Duodenal mucosa (tissue), 2 donors: ENCODE data around the gene PDCD1LG2.
A peak's percentile ranks its signal among the peaks of the same experiment; 100 is the strongest.
"Not testable (repeated sequence)": the region's sequence is repeated elsewhere in the genome, so short reads cannot be mapped to it uniquely, and the experiment has no call there.

Source experiments
- H3K27ac ChIP-seq: one replicate; pipeline ENCODE4 v1.7.0; 2013; ENCODE audit warnings: low read depth, low read length
- H3K27me3 ChIP-seq, 2 donors: one replicate each; pipeline ENCODE4 v1.7.0; 2013; ENCODE audit warnings: low read length in 2 of 2, control low read depth in 1 of 2; ENCODE audit not compliant: insufficient read depth in 2 of 2, control insufficient read depth in 1 of 2
- H3K36me3 ChIP-seq, 2 donors: one replicate each; pipeline ENCODE4 v1.7.0; 2013; ENCODE audit warnings: low read length in 2 of 2, control low read depth in 1 of 2; ENCODE audit not compliant: insufficient read depth in 2 of 2, control insufficient read depth in 1 of 2
- H3K4me1 ChIP-seq, 2 donors: one replicate each; pipeline ENCODE4 v1.7.0; 2013; ENCODE audit warnings: low read length in 2 of 2, control low read depth in 1 of 2; ENCODE audit not compliant: insufficient read depth in 2 of 2, control insufficient read depth in 1 of 2
- H3K4me3 ChIP-seq, 2 donors: one replicate each; pipeline ENCODE4 v1.7.0; 2013; ENCODE audit warnings: low read length in 2 of 2, low read depth in 1 of 2
- H3K9ac ChIP-seq, 2 donors: one replicate each; pipeline ENCODE4 v1.7.0; 2013; ENCODE audit warnings: low read length in 2 of 2, low read depth in 1 of 2
- H3K9me3 ChIP-seq, 2 donors: one replicate each; pipeline ENCODE4 v1.7.0; 2013; ENCODE audit warnings: low read length in 2 of 2, control low read depth in 1 of 2; ENCODE audit not compliant: control insufficient read depth in 1 of 2

Gene PDCD1LG2

GRCh38 chr9:5493679-5494511 is 16.4 kb upstream of the PDCD1LG2 start:
- peak overlapping the region; percentile 51 for H3K27ac ChIP-seq

DNA sequence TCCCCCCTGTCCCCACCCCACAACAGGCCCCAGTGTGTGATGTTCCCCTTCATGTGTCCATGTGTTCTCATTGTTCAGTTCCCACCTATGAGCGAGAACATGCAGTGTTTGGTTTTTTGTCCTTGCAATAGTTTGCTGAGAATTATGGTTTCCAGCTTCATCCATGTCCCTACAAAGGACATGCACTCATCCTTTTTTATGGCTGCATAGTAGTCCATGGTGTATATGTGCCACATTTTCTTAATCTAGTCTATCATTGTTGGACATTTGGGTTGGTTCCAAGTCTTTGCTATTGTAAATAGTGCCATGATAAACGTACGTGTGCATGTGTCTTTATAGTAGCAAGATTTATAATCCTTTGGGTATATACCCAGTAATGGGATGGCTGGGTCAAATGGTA is 15.6 kb upstream of the PDCD1LG2 start:
- H3K4me1 ChIP-seq, H3K27ac ChIP-seq, H3K9me3 ChIP-seq: not testable (repeated sequence)

More at GRCh38 chr9:5493679-5494511, 16.4 kb upstream of the PDCD1LG2 start:
- H3K9me3 ChIP-seq, result no peaks in the 10 kb centered on the region
- no peak overlapping the region for H3K9ac ChIP-seq
- H3K4me3 ChIP-seq, result no peak overlapping the region
- no peaks in the 10 kb centered on the region for H3K27me3 ChIP-seq
- H3K36me3 ChIP-seq, result no peaks in the 10 kb centered on the region
- H3K4me1 ChIP-seq, result no peaks in the 10 kb centered on the region

GRCh38 chr9:5499157-5499556 is 11.2 kb upstream of the PDCD1LG2 start:
- Histone ChIP-seq H3K27ac (no peak overlapping the region), H3K27me3 (no peaks in the 10 kb centered on the region), H3K9ac (no peak overlapping the region), H3K36me3 (no peaks in the 10 kb centered on the region), H3K4me3 (no peak overlapping the region), H3K9me3 (no peaks in the 10 kb centered on the region), H3K4me1 (no peaks in the 10 kb centered on the region)

More for the DNA sequence above, 15.6 kb upstream of the PDCD1LG2 start:
- not testable (repeated sequence) for H3K9ac ChIP-seq, H3K36me3 ChIP-seq, H3K27me3 ChIP-seq, H3K4me3 ChIP-seq

DNA sequence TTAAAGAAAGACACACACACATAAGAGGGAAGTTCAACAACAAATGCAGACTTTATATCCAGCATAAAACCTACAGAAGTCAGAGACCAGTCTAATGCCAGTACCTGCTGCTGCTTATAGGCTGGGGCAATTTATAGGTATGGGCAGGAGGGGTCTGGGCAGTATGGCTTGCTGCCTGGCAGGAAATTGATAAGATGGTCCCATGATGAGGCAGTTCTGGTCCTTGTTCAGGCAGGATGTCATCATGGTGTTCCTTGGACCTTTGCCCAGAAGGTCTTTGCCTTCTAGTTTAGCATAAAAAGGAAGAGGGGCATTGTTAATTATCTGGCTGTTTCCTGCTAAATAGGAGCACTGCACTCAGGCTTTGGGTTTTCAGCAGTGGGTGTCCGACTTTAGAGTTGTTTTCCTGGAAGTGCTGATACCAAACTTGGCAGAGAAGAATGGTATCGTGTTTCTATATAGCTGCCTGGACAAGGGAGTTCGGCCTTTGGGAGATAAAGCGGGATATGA is 10.4 kb upstream of the PDCD1LG2 start:
- H3K9me3 ChIP-seq, result no peaks in the 10 kb centered on the region
- H3K36me3 ChIP-seq, result no peaks in the 10 kb centered on the region
- H3K27me3 ChIP-seq, result no peaks in the 10 kb centered on the region
- no peak overlapping the region for H3K27ac ChIP-seq
- H3K9ac ChIP-seq, result no peak overlapping the region
- H3K4me1 ChIP-seq, result no peaks in the 10 kb centered on the region
- H3K4me3 ChIP-seq, result no peak overlapping the region

DNA sequence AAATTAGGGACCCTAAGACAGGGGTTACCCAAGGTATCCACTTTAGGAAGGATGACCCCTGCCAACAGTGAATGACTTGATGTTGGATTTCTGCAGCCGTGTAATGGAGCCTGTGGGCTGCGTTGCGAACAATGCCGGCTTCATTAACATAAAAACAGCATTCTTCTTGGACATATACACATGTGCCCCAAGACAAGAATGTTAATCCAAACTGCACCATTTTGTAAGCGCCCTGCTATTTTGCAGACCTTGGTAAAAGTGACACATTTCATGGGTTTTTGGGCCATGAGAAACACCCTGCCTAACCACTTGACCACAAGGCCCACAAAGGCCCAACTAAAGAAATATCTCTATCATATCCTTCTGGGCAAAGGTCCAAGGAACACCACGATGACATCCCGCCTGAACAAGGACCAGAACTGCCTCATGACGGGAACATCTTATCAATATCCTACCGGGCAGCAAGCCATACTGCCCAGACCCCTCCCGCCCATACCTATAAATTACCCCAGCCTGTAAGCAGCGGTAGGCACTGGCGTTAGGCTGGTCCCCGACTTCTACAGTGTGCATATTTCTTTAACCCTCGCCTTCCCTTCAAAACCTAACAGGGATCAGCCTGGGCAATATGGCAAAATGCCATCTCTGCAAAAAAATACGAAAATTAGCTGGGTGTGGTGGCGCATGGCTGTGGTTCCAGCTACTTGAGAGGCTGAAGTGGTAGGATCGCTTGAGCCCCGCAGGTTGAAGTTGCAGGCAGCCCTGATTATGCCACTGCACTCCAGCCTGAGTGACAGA is 9.7 kb upstream of the PDCD1LG2 start:
- H3K36me3 ChIP-seq, result no peaks in the 10 kb centered on the region
- no peaks in the 10 kb centered on the region for H3K27me3 ChIP-seq
- no peaks in the 10 kb centered on the region for H3K9me3 ChIP-seq
- H3K4me1 ChIP-seq, result no peaks in the 10 kb centered on the region
- no peak overlapping the region for H3K4me3 ChIP-seq
- no peak overlapping the region for H3K27ac ChIP-seq
- no peak overlapping the region for H3K9ac ChIP-seq

- Histone ChIP-seq H3K4me3 (no peak overlapping the region), H3K27me3 (no peaks in the 10 kb centered on the region), H3K4me1 (no peaks in the 10 kb centered on the region), H3K9me3 (no peaks in the 10 kb centered on the region), H3K27ac (no peak overlapping the region), H3K9ac (no peak overlapping the region), H3K36me3 (no peaks in the 10 kb centered on the region)
Measured at GRCh38 chr9:5502553-5502952, 7.8 kb upstream of the PDCD1LG2 start.

DNA sequence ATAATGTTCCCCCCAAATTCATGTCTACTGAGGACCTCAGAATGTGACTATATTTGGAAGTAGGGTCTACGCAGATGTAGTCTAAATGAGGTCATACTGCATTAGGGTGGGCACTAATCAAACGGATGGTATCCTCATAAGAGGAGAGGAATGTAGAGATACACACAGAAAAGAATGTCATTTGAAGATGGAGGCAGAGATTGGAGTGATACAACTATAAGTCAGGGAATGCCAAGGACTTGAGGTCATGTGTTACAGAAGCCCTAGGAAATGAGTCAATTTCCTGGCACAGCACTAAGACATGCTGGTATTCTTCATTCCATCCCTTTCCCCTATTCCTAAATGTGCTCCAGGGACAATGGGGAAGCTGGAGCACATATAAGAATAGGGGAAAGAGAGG is 758 bp upstream of the PDCD1LG2 start:
- Histone ChIP-seq H3K36me3 (no peaks in the 10 kb centered on the region), H3K9me3 (no peaks in the 10 kb centered on the region), H3K27me3 (no peaks in the 10 kb centered on the region), H3K9ac (no peak overlapping the region), H3K4me1 (peaks cover 0 to 3% of the 10 kb centered on the region in 2 donors), H3K27ac (no peak overlapping the region), H3K4me3 (no peak overlapping the region)

GRCh38 chr9:5510989-5511388 is 658 bp downstream of the PDCD1LG2 start:
- peak overlapping the region; percentile 16 to 52 for H3K9ac ChIP-seq
- no peak overlapping the region for H3K27ac ChIP-seq
- peaks cover 0 to 3% of the 10 kb centered on the region in 2 donors for H3K4me1 ChIP-seq
- H3K9me3 ChIP-seq, result no peaks in the 10 kb centered on the region
- H3K36me3 ChIP-seq, result no peaks in the 10 kb centered on the region
- H3K27me3 ChIP-seq, result no peaks in the 10 kb centered on the region
- H3K4me3 ChIP-seq, result peak overlapping the region; percentile 48 to 58

DNA sequence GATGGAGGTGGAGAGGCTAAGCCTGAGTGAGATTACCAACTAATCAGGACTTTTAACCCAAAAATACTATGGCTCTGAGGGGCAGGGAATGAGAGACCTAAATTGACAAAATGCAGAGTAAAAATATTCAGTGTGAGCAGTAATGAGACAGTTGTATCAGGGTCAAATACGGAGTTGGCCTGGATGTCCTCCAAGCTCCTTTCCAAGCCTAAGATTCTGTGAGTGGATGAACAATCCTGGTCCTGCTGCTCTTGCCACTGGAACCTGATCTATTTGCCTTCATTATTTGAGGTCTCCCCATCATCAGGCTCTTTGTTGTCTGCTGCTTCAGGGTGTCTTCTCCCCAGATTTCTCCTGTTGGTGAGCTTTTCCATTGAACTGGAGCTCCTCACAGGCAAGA is 1.1 kb downstream of the PDCD1LG2 start:
- H3K9me3 ChIP-seq, result no peaks in the 10 kb centered on the region
- peaks cover 0 to 3% of the 10 kb centered on the region in 2 donors for H3K4me1 ChIP-seq
- no peaks in the 10 kb centered on the region for H3K27me3 ChIP-seq
- no peak overlapping the region for H3K9ac ChIP-seq
- peak overlapping the region; percentile 18 to 23 for H3K4me3 ChIP-seq
- H3K27ac ChIP-seq, result no peak overlapping the region
- H3K36me3 ChIP-seq, result no peaks in the 10 kb centered on the region

DNA sequence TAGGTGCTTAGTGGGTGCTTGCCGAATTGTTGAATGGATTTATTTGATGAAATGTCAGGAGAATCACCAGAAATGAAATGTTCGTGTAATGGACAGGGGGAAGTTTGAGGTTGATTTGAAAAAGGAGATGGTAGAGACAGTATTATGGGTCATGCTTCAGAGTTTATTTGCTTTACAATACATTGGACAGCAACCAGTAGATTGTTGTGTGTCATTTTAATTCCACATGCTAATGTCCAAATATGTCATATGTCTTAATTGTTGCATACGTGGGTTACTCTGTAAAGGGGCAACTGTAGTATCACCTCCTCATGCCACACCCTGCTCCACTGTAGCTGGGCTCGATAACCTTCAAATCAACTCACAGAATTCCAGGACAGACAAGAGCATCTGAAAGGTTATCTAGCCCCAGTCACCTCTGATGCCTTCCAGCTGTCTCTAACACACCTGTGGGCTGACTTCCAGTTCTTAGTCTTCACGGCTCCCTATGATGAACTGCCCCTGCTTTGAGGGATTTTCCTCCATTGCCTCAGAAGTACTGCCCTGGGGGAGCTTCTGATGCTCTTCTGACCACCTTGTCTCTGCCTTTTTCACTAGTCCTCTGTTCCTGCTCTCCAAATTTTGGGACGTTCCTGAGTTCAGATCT is 1.7 kb downstream of the PDCD1LG2 start:
- Histone ChIP-seq H3K4me1 (peaks cover 0 to 3% of the 10 kb centered on the region in 2 donors), H3K9me3 (no peaks in the 10 kb centered on the region), H3K27ac (no peak overlapping the region), H3K9ac (no peak overlapping the region), H3K27me3 (no peaks in the 10 kb centered on the region), H3K4me3 (peak overlapping the region; percentile 18 to 23), H3K36me3 (no peaks in the 10 kb centered on the region)
